Lower leg skin (tissue), 3 donors: ENCODE results near the gene SOCS1.

ENCODE experiments used
- CTCF ChIP-seq, 3 donors: fragments of 450-650 bp; IDR thresholded peaks; one replicate each; pipeline ENCODE4 v1.5.1; 2016; ENCODE audit warnings: antibody characterized with exemption in 3 of 3, mild to moderate bottlenecking in 3 of 3, moderate library complexity in 2 of 3
- POLR2A ChIP-seq, 2 donors: fragments of 450-650 bp; IDR thresholded peaks; one replicate each; pipeline ENCODE4 v1.6.1; 2016 to 2017; ENCODE audit warnings: antibody characterized with exemption in 2 of 2, mild to moderate bottlenecking in 1 of 2, moderate library complexity in 1 of 2

GRCh38 chr16:11285842-11286241 lies 29.8 kb upstream of the SOCS1 start:
- TF ChIP-seq POLR2A (IDR thresholded peaks at IDR 0.05), result no peak
- no peak for TF ChIP-seq CTCF (IDR thresholded peaks at IDR 0.05)
